PC-9 (cell line): Measurements from ENCODE around the gene POTEH.
"Not testable (repeated sequence)": the region's sequence is repeated elsewhere in the genome, so short reads cannot be mapped to it uniquely, and the experiment has no call there.

Experiments used
- CTCF ChIP-seq: fragments of 200-600 bp; sonication (generic); conservative IDR thresholded peaks from 2 replicates; pipeline ENCODE4 v1.6.1; 2017; ENCODE audit warnings: mixed run types, antibody characterized with exemption, mild to moderate bottlenecking, moderate library complexity
- EZH2 ChIP-seq: fragments of 200-600 bp; sonication (generic); IDR thresholded peaks from 2 replicates; pipeline ENCODE4 v1.8.0; 2017; ENCODE audit warnings: antibody characterized with exemption, low read depth

DNA sequence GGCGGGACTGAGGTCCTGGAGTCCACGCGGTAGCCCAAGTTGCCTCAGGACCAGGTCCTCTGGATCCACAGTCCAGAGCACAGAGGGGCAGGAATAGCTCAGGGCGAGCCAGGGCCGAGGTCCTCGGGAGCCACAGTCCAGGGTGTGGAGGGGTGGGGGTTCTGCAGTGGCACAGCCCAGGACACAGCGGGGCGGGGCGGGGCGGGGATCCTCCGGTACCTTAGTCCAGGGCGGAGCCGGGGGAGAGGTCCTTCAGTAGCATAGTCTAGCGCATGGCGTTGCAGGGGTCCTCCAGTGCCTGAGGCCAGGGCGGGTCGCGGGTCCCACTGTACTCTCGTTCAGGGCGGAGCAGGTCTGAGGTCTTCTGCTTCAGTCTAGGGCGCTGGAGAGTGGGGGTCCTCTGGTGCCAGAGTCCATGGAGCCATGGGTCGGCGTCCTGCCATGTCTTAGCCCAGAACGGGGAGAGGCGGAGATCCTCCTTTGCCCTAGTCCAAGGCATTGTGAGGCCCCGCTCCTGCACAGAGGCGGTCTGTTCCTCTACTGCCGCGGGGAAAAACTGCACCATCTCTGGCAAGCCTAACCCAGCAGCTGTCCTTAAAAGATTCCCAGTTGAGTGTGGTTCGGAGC lies 71.4 kb downstream of the POTEH start:
- not testable (repeated sequence) for TF ChIP-seq CTCF, EZH2
